ENCODE data around the gene ZNF385B.

ZNF385B gene

DNA sequence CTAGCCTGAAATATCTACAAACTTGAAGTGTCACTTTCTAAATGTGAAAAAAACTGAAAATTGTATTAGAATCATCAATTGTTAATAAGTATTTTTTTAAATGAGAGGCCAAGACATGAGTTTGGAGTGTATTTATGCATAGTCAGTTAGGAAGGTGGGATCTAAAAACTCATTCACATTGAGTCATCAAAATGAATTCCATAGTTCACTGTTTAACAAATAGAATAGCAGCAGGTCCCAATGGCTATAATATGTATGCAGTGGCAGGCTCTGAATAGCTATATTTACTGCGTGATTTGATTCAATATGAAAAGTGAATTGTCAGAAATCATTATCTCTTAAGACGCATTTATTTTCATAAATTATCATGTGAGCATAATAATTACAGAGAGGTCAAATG is 256.1 kb downstream of the ZNF385B start:
- no peak overlapping the region for H3K4me3 ChIP-seq (ENCODE audit: low read depth, low read length)
- TF ChIP-seq, protein P1, sequence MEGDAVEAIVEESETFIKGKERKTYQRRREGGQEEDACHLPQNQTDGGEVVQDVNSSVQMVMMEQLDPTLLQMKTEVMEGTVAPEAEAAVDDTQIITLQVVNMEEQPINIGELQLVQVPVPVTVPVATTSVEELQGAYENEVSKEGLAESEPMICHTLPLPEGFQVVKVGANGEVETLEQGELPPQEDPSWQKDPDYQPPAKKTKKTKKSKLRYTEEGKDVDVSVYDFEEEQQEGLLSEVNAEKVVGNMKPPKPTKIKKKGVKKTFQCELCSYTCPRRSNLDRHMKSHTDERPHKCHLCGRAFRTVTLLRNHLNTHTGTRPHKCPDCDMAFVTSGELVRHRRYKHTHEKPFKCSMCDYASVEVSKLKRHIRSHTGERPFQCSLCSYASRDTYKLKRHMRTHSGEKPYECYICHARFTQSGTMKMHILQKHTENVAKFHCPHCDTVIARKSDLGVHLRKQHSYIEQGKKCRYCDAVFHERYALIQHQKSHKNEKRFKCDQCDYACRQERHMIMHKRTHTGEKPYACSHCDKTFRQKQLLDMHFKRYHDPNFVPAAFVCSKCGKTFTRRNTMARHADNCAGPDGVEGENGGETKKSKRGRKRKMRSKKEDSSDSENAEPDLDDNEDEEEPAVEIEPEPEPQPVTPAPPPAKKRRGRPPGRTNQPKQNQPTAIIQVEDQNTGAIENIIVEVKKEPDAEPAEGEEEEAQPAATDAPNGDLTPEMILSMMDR (IDR thresholded peaks at IDR 0.05; ENCODE audit: low read depth, low read length), result no peak

DNA sequence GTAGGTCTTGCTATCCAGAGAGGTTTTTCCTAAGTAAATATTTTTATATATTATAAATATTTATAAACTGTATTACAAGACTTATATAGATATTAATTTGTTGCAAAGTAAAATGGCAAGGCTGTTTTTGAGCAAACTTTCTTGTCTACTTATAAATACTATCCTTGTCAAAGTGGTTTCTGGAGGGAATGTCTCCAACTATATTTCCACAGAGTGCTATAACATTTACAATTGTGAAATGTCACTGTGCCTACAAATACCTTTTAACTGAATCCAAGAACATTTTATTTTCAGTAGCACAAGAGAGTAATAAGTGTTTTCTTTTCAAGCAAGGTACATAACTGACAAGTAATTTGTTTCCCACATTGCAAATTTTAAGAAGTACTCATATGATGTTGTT is 256.8 kb downstream of the ZNF385B start:
- TF ChIP-seq, protein P1 (IDR thresholded peaks at IDR 0.05; ENCODE audit: low read depth, low read length), result no peak
- no peak overlapping the region for H3K4me3 ChIP-seq (ENCODE audit: low read depth, low read length)

DNA sequence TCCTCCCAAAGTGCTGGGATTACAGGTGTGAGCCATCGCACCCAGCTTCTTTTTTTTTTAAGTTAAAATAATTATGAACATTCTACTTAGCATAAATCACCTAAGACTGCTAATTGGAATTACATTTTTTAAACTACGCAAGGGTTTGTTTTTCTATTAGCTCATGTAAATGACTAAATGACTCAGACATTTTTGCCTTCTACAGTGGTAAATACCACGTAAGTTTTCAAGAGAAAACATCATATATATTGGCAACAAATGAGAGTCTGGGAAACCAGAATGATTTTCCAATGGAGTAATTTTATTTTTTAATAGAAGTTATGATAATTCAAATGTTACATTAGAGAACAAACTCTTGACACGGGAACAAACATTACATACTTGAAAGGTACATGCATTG is 259.0 kb downstream of the ZNF385B start:
- no peak overlapping the region for H3K4me3 ChIP-seq (ENCODE audit: low read depth, low read length)
- TF ChIP-seq, protein P1 (IDR thresholded peaks at IDR 0.05; ENCODE audit: low read depth, low read length), result no peak

DNA sequence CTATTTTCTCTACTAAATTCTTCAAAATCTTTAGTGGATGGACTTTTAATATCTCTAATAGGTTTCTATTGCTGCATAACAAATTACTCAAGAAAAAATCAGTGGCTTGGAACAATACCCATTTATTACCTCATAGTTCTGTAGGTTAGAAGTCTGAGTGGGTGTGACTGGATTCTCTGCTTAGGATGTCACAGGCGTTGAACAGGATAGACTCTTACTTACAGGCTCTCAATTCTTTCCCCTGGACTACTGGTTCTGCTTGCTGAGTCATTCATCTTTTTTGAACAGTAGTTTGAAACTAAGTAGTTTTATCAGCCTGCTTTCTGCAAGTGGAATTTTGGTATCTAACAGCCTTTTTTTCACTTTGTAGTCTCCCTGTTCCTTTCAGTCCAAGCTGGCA is 265.4 kb downstream of the ZNF385B start:
- no peak overlapping the region for H3K4me3 ChIP-seq (ENCODE audit: low read depth, low read length)
- TF ChIP-seq, protein P1 (IDR thresholded peaks at IDR 0.05; ENCODE audit: low read depth, low read length), result no peak

DNA sequence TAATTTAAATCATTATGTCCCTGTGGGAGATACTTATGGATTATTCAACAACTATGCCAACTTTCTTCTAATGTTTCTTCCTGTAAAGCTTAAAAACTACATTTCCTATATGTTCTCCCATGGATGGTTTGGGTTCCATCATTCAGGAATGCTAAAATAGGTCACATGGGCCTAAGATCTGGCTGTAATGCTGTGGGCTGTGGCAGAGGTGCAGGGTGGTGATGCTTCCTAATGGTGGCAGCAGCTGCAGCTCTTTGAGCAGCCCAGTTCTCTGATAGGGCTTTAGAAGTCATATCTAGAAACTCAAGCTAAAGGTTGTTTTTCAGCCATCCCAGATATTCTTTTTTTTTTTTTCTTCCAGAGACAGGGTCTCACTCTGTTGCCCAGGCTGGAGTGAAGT is 266.1 kb downstream of the ZNF385B start:
- TF ChIP-seq, protein P1 (IDR thresholded peaks at IDR 0.05; ENCODE audit: low read depth, low read length), result no peak
- no peak overlapping the region for H3K4me3 ChIP-seq (ENCODE audit: low read depth, low read length)

DNA sequence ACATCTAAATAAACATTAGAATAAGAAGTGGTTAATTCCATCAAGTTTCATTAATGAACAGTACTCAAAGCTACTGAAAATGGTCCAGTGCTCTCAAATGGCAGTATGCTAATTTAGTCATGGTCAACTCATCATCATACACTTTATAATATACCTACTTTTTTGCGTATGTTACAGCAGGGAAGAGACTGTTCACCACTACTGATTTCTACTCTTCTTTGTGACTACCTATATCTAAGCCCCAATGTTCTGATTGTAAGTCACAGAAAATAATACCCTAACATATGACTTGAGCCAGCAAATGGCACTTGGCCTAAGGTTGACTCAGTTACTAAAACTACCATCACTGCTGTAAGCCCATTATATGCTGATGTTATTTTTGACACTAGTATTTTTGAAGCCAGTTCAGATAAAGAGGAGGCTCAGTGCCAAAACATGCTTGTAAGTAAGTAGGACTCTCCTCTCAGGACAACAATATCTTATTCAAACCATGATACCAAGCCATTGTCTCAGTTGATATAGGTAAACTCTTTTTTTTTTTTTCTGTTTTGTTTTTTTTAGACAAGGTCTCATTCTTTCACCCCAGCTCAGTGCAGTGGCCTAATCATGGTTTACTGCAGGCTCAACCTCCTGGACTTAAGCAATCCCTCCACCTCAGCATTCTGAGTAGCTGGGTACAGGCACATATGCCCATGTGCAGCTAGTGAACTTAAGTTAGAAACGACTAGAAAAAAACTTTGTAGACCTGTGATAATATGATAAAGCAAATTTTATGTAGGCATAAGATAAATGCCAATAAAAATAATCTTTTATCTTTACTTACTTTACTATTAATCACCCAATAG is 266.9 kb downstream of the ZNF385B start:
- no peak overlapping the region for H3K4me3 ChIP-seq (ENCODE audit: low read depth, low read length)
- TF ChIP-seq, protein P1 (IDR thresholded peaks at IDR 0.05; ENCODE audit: low read depth, low read length), result no peak

DNA sequence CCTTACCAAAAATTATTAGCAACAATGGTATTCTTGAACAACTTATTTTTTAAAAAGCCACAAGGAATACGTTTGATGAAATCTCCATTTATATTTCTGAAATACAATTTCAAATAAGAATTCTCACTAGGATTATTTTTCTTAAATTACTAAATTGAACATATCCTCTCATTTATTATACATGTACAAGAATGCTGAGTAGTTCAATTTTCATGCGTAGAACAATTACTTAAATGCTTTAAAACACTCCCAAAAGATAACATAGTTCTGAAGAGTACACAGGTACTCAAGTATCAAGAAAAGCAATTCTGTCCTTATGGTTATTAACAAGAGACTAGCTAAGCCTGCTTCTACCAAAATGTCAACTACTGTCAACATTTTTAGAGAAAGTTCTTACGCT is 268.1 kb downstream of the ZNF385B start:
- H3K4me3 ChIP-seq (ENCODE audit: low read depth, low read length), result no peak overlapping the region
- TF ChIP-seq, protein P1 (IDR thresholded peaks at IDR 0.05; ENCODE audit: low read depth, low read length), result no peak
